Upper lobe of left lung (tissue), 4 donors: ENCODE data around the gene CHCHD3.

ENCODE experiments used
- CTCF ChIP-seq, 6 experiments: fragments of 450-650 bp in 4 of 6; fragments of 200-600 bp in 2 of 6; sonication (generic) in 2 of 6; IDR thresholded peaks; one replicate each; pipeline ENCODE4 v1.5.1; 2016 to 2019; ENCODE audit warnings: antibody characterized with exemption in 6 of 6
- EP300 ChIP-seq, 4 donors: sonication (generic); formaldehyde crosslinking; IDR thresholded peaks; one replicate each; pipeline ENCODE4 v1.5.1; 2017; ENCODE audit warnings: antibody characterized with exemption in 4 of 4, control low read depth in 2 of 4
- POLR2A ChIP-seq, 4 donors: fragments of 450-650 bp; IDR thresholded peaks; one replicate each; pipeline ENCODE4 v1.5.1; 2016 to 2017; ENCODE audit warnings: antibody characterized with exemption in 4 of 4, mild to moderate bottlenecking in 2 of 4
- POLR2AphosphoS5 ChIP-seq, 2 donors: sonication (generic); formaldehyde crosslinking; IDR thresholded peaks; one replicate each; pipeline ENCODE4 v1.5.1; 2017; ENCODE audit warnings: antibody characterized with exemption in 2 of 2

- no peak for TF ChIP-seq CTCF (IDR thresholded peaks at IDR 0.05)
- no peak for TF ChIP-seq EP300 (IDR thresholded peaks at IDR 0.05)
- TF ChIP-seq POLR2AphosphoS5 (IDR thresholded peaks at IDR 0.05), result no peak
- no peak for TF ChIP-seq POLR2A (IDR thresholded peaks at IDR 0.05)
Observed at GRCh38 chr7:132966754-132967469, 115.0 kb downstream of the CHCHD3 start.
